HG02970 (cell line): ENCODE data around the gene PRRC2C.
A peak's percentile ranks its signal among the peaks of the same experiment; 100 is the strongest.
"Not testable (repeated sequence)": the region's sequence is repeated elsewhere in the genome, so short reads cannot be mapped to it uniquely, and the experiment has no call there.

Experiments
- ATAC-seq: cut with Tn5 transposase; IDR thresholded peaks from one replicate; pipeline ENCODE4 v1.9.1; 2021; ENCODE audit warnings: mild to moderate bottlenecking, moderate library complexity, moderate number of reproducible peaks; ENCODE audit not compliant: unreplicated experiment, low FRiP score

Gene PRRC2C

GRCh38 chr1:171485375-171486047 lies at the start of gene PRRC2C:
Gene PRRC2C, plus strand, starts transcription at chr1:171485530. Its CDS starts 26,559 bp downstream, at chr1:171512089.
- peak; percentile 99 for ATAC-seq

- no peak for ATAC-seq
Measured at GRCh38 chr1:171438441-171438840, 46.9 kb upstream of the PRRC2C start.

- not testable (repeated sequence) for ATAC-seq
Measured at GRCh38 chr1:171440201-171440600, 45.1 kb upstream of the PRRC2C start.

- ATAC-seq: not testable (repeated sequence)
Measured at GRCh38 chr1:171441278-171441895, 43.9 kb upstream of the PRRC2C start.

- ATAC-seq: no peak
Measured at GRCh38 chr1:171446386-171446785, 38.9 kb upstream of the PRRC2C start.

GRCh38 chr1:171455967-171456366 lies 29.4 kb upstream of the PRRC2C start:
- ATAC-seq: no peak

GRCh38 chr1:171457412-171457811 lies 27.9 kb upstream of the PRRC2C start:
- no peak for ATAC-seq

- no peak for ATAC-seq
Measured at GRCh38 chr1:171460018-171460620, 25.2 kb upstream of the PRRC2C start.

- no peak for ATAC-seq
Measured at GRCh38 chr1:171467626-171468025, 17.7 kb upstream of the PRRC2C start.

- ATAC-seq: no peak
Measured at GRCh38 chr1:171468120-171468750, 17.1 kb upstream of the PRRC2C start.

- no peak for ATAC-seq
Measured at GRCh38 chr1:171470726-171471125, 14.6 kb upstream of the PRRC2C start.

- peak; percentile 57 for ATAC-seq
Measured at GRCh38 chr1:171472183-171472647, 13.1 kb upstream of the PRRC2C start.

GRCh38 chr1:171476829-171477228 lies 8.5 kb upstream of the PRRC2C start:
- no peak for ATAC-seq

- ATAC-seq: no peak
Measured at GRCh38 chr1:171477804-171478203, 7.5 kb upstream of the PRRC2C start.

GRCh38 chr1:171480035-171480434 lies 5.3 kb upstream of the PRRC2C start:
- no peak for ATAC-seq

GRCh38 chr1:171484760-171485374 lies 463 bp upstream of the PRRC2C start:
- ATAC-seq: peak; percentile 48

GRCh38 chr1:171486048-171486519 lies 754 bp downstream of the PRRC2C start:
- peak; percentile 34 for ATAC-seq

GRCh38 chr1:171487038-171487437 lies 1.7 kb downstream of the PRRC2C start:
- ATAC-seq: no peak

GRCh38 chr1:171488190-171488929 lies 3.0 kb downstream of the PRRC2C start:
- ATAC-seq: no peak

- ATAC-seq: no peak
Measured at GRCh38 chr1:171494076-171494475, 8.7 kb downstream of the PRRC2C start.
